A549 (cell line): ENCODE measurements around the gene FRMD3. TPM values are rescaled to one million over a fixed set of nuclear protein-coding genes. Genes with fewer than 3 reads are reported as not detected.

ENCODE experiments used
- ATAC-seq, 2 experiments: fragments of 200-7000 bp in 1 of 2; fragments of >200 bp in 1 of 2; cut with Nextera tagmentation in 1 of 2; cut with Tn5 transposase in 1 of 2; 3 replicates each; pipeline versions ENCODE4 v1.8.0 to v1.9.1; 2018 to 2020; ENCODE audit warnings: mild to moderate bottlenecking in 1 of 2, moderate library complexity in 1 of 2
- CTCF ChIA-PET: fragments of 300-600 bp; sonication (Branson Sonifier 250); formaldehyde crosslinking; extraction: SDS; loops from one replicate; lab custom pipeline; 2021; ENCODE audit warnings: antibody characterized with exemption, inconsistent platforms; lab: Yijun Ruan, JAX
- POLR2A ChIA-PET: fragments of 350-600 bp; formaldehyde crosslinking; extraction: SDS; loops from one replicate; lab custom pipeline; 2021; ENCODE audit warnings: antibody characterized with exemption, inconsistent platforms; lab: Yijun Ruan, JAX
- DNase-seq, 2 experiments: peaks; one replicate each; pipeline versions ENCODE4 v3.0.0 to v3.0.0-alpha.2; 2011 to 2016; ENCODE audit warnings: low read depth in 1 of 2, low spot score in 1 of 2
- FAIRE-seq: peaks from 2 replicates; lab custom pipeline; 2011; peaks lifted over from hg19 to GRCh38; lab: Jason Lieb, UNC
- H3K27ac ChIP-seq, 2 experiments: fragments of >200 bp; sonication (Bioruptor Twin); formaldehyde crosslinking; 3 replicates each; pipeline ENCODE4 v1.5.1; 2016 to 2017
- H3K4me1 ChIP-seq: fragments of >200 bp; sonication (Bioruptor Twin); formaldehyde crosslinking; 3 replicates; pipeline ENCODE4 v1.6.1; 2016
- H3K4me2 ChIP-seq: fragments of >200 bp; sonication (Bioruptor Twin); formaldehyde crosslinking; 3 replicates; pipeline ENCODE4 v1.6.1; 2016
- H3K4me3 ChIP-seq: fragments of >200 bp; sonication (Bioruptor Twin); formaldehyde crosslinking; 3 replicates; pipeline ENCODE4 v1.5.1; 2016
- H3K9me3 ChIP-seq: fragments of >200 bp; sonication (Bioruptor Twin); formaldehyde crosslinking; 3 replicates; pipeline ENCODE4 v1.6.1; 2016
- CBX8 ChIP-seq: fragments of 200-600 bp; sonication (generic); IDR thresholded peaks from 2 replicates; pipeline ENCODE4 v1.6.1; 2016
- CTCF ChIP-seq: fragments of >200 bp; sonication (Bioruptor Twin); formaldehyde crosslinking; IDR thresholded peaks from 3 replicates; pipeline ENCODE4 v1.5.1; 2016
- E2F6 ChIP-seq: IDR thresholded peaks from 2 replicates; pipeline ENCODE4 v1.6.1; 2012; ENCODE audit warnings: low read depth, borderline replicate concordance
- EHF ChIP-seq: fragments of 250-450 bp; sonication (Bioruptor Pico); IDR thresholded peaks from 2 replicates; pipeline ENCODE4 v1.5.0; 2020; ENCODE audit warnings: mild to moderate bottlenecking
- EHMT2 ChIP-seq: fragments of 200-600 bp; sonication (generic); IDR thresholded peaks from 2 replicates; pipeline ENCODE4 v1.6.1; 2016; ENCODE audit warnings: antibody characterized with exemption, low read depth, mild to moderate bottlenecking, moderate library complexity
- GATA3 ChIP-seq: IDR thresholded peaks from 2 replicates; pipeline ENCODE4 v1.6.1; 2012; ENCODE audit warnings: borderline replicate concordance
- HEYL ChIP-seq: fragments of 250-450 bp; sonication (Bioruptor Pico); IDR thresholded peaks from 2 replicates; pipeline ENCODE4 v1.8.0; 2021; ENCODE audit warnings: mild to moderate bottlenecking, moderate library complexity
- HOXA7 ChIP-seq: fragments of 250-450 bp; sonication (Bioruptor Pico); IDR thresholded peaks from 2 replicates; pipeline ENCODE4 v1.5.0; 2020; ENCODE audit warnings: mild to moderate bottlenecking, moderate library complexity
- HOXB13 ChIP-seq: fragments of 250-450 bp; sonication (Bioruptor Pico); IDR thresholded peaks from 2 replicates; pipeline ENCODE4 v1.5.0; 2020; ENCODE audit warnings: low read depth, mild to moderate bottlenecking, moderate library complexity
- JUN ChIP-seq, 2 experiments: fragments of >200 bp; sonication (Bioruptor Twin); formaldehyde crosslinking; IDR thresholded peaks; 2 replicates in 1 of 2; 3 replicates in 1 of 2; pipeline ENCODE4 v1.6.1; 2016 to 2017
- JUNB ChIP-seq: fragments of >200 bp; sonication (Bioruptor Twin); formaldehyde crosslinking; IDR thresholded peaks from 2 replicates; pipeline ENCODE4 v1.6.1; 2016
- KDM1A ChIP-seq: fragments of 200-600 bp; sonication (generic); IDR thresholded peaks from 2 replicates; pipeline ENCODE4 v1.6.1; 2016; ENCODE audit warnings: low read depth, mild to moderate bottlenecking
- MAX ChIP-seq: IDR thresholded peaks from 2 replicates; pipeline ENCODE4 v1.6.1; 2012
- NPAS2 ChIP-seq: fragments of 250-450 bp; sonication (Bioruptor Pico); IDR thresholded peaks from 2 replicates; pipeline ENCODE4 v1.8.0; 2022; ENCODE audit warnings: mild to moderate bottlenecking, moderate library complexity, borderline replicate concordance
- PHF8 ChIP-seq: fragments of 200-600 bp; sonication (generic); IDR thresholded peaks from 2 replicates; pipeline ENCODE4 v1.6.1; 2016; ENCODE audit warnings: low read depth, mild to moderate bottlenecking, antibody characterized with exemption, moderate library complexity, borderline replicate concordance
- RCOR1 ChIP-seq: fragments of 150-350 bp; IDR thresholded peaks from 2 replicates; pipeline ENCODE4 v1.6.1; 2014; ENCODE audit warnings: antibody characterized with exemption, low read length, low read depth
- RFX5 ChIP-seq: fragments of 450-650 bp; IDR thresholded peaks from 2 replicates; pipeline ENCODE4 v1.7.1; 2014; ENCODE audit warnings: antibody characterized with exemption, mild to moderate bottlenecking, moderate library complexity
- TFCP2L1 ChIP-seq: fragments of 250-450 bp; sonication (Bioruptor Pico); IDR thresholded peaks from 2 replicates; pipeline ENCODE4 v1.5.0; 2021; ENCODE audit warnings: mild to moderate bottlenecking
- TP53 ChIP-seq: fragments of 250-450 bp; sonication (Bioruptor Pico); IDR thresholded peaks from 2 replicates; pipeline ENCODE4 v1.5.0; 2021; ENCODE audit warnings: mild to moderate bottlenecking, moderate library complexity
- ZFP36 ChIP-seq: fragments of 450-650 bp; IDR thresholded peaks from 2 replicates; pipeline ENCODE4 v1.6.1; 2014; ENCODE audit warnings: borderline replicate concordance; ENCODE audit not compliant: partially characterized antibody
- ZNF302 ChIP-seq: fragments of 250-450 bp; sonication (Bioruptor Pico); IDR thresholded peaks from 2 replicates; pipeline ENCODE4 v1.9.0; 2021; ENCODE audit warnings: inconsistent platforms, mild to moderate bottlenecking, moderate library complexity
- WGBS: methylation state at CpG from one replicate; pipeline ENCODE4 v1.1.6; 2017; ENCODE audit errors: missing lambda C conversion rate; 5-methylcytosine and 5-hydroxymethylcytosine counted together
- polyA plus RNA-seq, 4 experiments: library from polyadenylated mRNA; depleted of rRNA in 3 of 4; stranded (reverse); fragments of >200 nt; fragmentation: RNase III in 1 of 4; extraction: RNeasy Plus Mini Kit Qiagen cat#74134 plus additional on column Dnase treatment in 1 of 4; gene quantifications; 2 replicates in 3 of 4; 3 replicates in 1 of 4; pipeline ENCODE4 v1.2.3, GENCODE V29; 2011 to 2017
- TF ChIP-seq, protein P1 (sequence below): IDR thresholded peaks from 2 replicates; pipeline ENCODE4 v1.6.1; 2012

FRMD3 gene
- polyA plus RNA-seq, 2 of the 4 experiments (the other 2 are of a cell fraction) = 1.7 to 3.3 TPM

DNA sequence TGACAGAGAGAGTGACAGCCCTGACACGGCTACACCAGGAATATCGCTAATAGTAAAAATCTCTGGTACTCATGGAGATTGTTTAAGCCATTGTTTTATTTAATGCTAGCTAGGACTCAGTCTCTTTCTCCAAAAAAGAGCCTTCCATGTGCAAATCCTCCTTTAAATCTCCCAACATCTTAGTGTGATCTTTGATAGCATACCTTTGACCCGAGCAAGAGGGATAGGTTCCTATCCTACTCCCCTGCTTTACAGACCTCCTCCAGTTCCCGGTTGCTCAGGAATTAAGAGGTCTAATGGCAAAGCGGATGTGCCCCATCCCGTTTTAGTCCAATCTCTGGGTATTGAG is 663 bp upstream of the FRMD3 start:
- H3K9me3 ChIP-seq = no peaks in the 10 kb centered on the region
- TF ChIP-seq JUNB = no peak
- TF ChIP-seq HOXB13 (CRISPR knock-in tag) = no peak
- no peak for TF ChIP-seq CTCF
- TF ChIP-seq RCOR1 = no peak
- TF ChIP-seq NPAS2 (CRISPR knock-in tag) = no peak
- CTCF ChIA-PET = interaction anchor here (0.8 to 2.7 kb wide), 11 partner anchors 9 to 335 kb away, joined by 3 to 12 read pairs (median 3); no protein-coding TSS in a partner anchor
- no peak for DNase-seq
- H3K4me1 ChIP-seq = peaks cover 5% of the 10 kb centered on the region; the same call in 2 of the 3 replicates
- POLR2A ChIA-PET = no interaction called here
- H3K4me3 ChIP-seq = peak overlapping the region; percentile 83
- H3K27ac ChIP-seq = peak overlapping the region; percentile 11 to 85; a peak in 3 of 6 replicates
- 33% methylated on average over 6 of the region's 6 CpGs for WGBS
- no peak for FAIRE-seq
- no peak for ATAC-seq
- peak overlapping the region; percentile 99 for H3K4me2 ChIP-seq

- H3K4me3 ChIP-seq = peak overlapping the region; percentile 83
- no peak for FAIRE-seq
- H3K4me1 ChIP-seq = peaks cover 5% of the 10 kb centered on the region; the same call in 2 of the 3 replicates
- peak overlapping the region; percentile 99 for H3K4me2 ChIP-seq
- H3K27ac ChIP-seq = peak overlapping the region; percentile 81 to 85
- no peak for TF ChIP-seq JUNB
- peak; percentile 8; the same call in 1 of the 2 replicates for TF ChIP-seq E2F6
- peak; percentile 33; the same call in 1 of the 2 replicates for TF ChIP-seq MAX
- peak in 1 of 2 experiments; percentile 7 for DNase-seq
- ATAC-seq = peak; percentile 19 to 27; a peak in 3 of 6 replicates
- H3K9me3 ChIP-seq = no peaks in the 10 kb centered on the region
- WGBS = 20% methylated on average over 36 of the region's 63 CpGs
- CTCF ChIA-PET = interaction anchor here (0.7 to 2.7 kb wide), 9 partner anchors 9 to 383 kb away, joined by 3 to 12 read pairs (median 3); no protein-coding TSS in a partner anchor
- POLR2A ChIA-PET = interaction anchor here (0.6 kb wide), 1 partner anchor 113 kb away, joined by 4 read pairs; no protein-coding TSS in a partner anchor
Observed at GRCh38 chr9:83537331-83538171, 650 bp downstream of the FRMD3 start.

GRCh38 chr9:83536332-83536731 is 1.9 kb downstream of the FRMD3 start:
- no peak overlapping the region for H3K27ac ChIP-seq
- POLR2A ChIA-PET = no interaction called here
- TF ChIP-seq GATA3 = no peak
- TF ChIP-seq EHF (CRISPR knock-in tag) = no peak
- TF ChIP-seq ZNF302 (CRISPR knock-in tag) = no peak
- TF ChIP-seq NPAS2 (CRISPR knock-in tag) = no peak
- no peak for TF ChIP-seq HOXA7 (CRISPR knock-in tag)
- TF ChIP-seq TP53 (CRISPR knock-in tag) = no peak
- no peak for TF ChIP-seq EHMT2
- no peak for TF ChIP-seq TFCP2L1
- no peak for TF ChIP-seq KDM1A
- no peak for TF ChIP-seq HEYL (CRISPR knock-in tag)
- TF ChIP-seq, protein P1, sequence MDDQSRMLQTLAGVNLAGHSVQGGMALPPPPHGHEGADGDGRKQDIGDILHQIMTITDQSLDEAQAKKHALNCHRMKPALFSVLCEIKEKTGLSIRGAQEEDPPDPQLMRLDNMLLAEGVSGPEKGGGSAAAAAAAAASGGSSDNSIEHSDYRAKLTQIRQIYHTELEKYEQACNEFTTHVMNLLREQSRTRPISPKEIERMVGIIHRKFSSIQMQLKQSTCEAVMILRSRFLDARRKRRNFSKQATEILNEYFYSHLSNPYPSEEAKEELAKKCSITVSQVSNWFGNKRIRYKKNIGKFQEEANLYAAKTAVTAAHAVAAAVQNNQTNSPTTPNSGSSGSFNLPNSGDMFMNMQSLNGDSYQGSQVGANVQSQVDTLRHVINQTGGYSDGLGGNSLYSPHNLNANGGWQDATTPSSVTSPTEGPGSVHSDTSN = no peak
- TF ChIP-seq PHF8 = no peak
- TF ChIP-seq CBX8 = no peak
- no peak for TF ChIP-seq ZFP36
- TF ChIP-seq RFX5 = no peak
- no peak for TF ChIP-seq JUN (IDR thresholded peaks at IDR 0.05)

More at GRCh38 chr9:83536332-83536731, 1.9 kb downstream of the FRMD3 start:
- Histone ChIP-seq H3K9me3 (no peaks in the 10 kb centered on the region), H3K4me3 (peak overlapping the region; percentile 83; the same call in 1 of the 3 replicates), H3K4me2 (peak overlapping the region; percentile 99), H3K4me1 (peaks cover 5% of the 10 kb centered on the region; the same call in 2 of the 3 replicates)
- CTCF ChIA-PET = no interaction called here
- 59% methylated on average over 1 of the region's 1 CpG for whole genome bisulfite sequencing
- no peak for FAIRE-seq
- no peak for DNase-seq
- no peak for ATAC-seq
